ENCODE data around the gene SCGN.

DNA sequence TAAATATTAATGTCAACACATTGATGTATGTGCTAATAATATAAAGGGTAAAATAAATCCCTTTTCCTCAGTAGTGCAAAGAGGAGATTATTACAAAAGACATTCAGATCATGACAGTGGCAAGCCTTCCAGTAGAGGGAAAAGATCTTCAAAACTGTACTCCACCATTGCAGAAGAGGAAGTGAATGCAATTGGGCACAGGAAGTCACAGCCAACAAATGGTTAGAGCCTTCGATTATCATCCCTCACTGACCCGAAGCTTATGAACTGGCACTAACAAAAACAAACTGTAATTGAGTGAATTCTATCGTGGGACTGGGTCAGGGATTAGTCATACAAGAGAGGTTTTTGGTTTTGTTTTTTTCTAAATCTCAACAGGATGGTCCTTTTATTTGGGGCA, 39.3 kb upstream of the SCGN start:
- TF ChIP-seq, protein P1, sequence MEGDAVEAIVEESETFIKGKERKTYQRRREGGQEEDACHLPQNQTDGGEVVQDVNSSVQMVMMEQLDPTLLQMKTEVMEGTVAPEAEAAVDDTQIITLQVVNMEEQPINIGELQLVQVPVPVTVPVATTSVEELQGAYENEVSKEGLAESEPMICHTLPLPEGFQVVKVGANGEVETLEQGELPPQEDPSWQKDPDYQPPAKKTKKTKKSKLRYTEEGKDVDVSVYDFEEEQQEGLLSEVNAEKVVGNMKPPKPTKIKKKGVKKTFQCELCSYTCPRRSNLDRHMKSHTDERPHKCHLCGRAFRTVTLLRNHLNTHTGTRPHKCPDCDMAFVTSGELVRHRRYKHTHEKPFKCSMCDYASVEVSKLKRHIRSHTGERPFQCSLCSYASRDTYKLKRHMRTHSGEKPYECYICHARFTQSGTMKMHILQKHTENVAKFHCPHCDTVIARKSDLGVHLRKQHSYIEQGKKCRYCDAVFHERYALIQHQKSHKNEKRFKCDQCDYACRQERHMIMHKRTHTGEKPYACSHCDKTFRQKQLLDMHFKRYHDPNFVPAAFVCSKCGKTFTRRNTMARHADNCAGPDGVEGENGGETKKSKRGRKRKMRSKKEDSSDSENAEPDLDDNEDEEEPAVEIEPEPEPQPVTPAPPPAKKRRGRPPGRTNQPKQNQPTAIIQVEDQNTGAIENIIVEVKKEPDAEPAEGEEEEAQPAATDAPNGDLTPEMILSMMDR (IDR thresholded peaks at IDR 0.05; ENCODE audit: low read depth, low read length): no peak
- no peak for TF ChIP-seq EZH2phosphoT487 (IDR thresholded peaks at IDR 0.05; ENCODE audit: low read depth)

All from OCI-LY3 (cell line).